ENCODE data around the gene SCYL3. TPM values are rescaled to one million over a fixed set of nuclear protein-coding genes. Genes with fewer than 3 reads are reported as not detected.
"Not testable (repeated sequence)": the region's sequence is repeated elsewhere in the genome, so short reads cannot be mapped to it uniquely, and the experiment has no call there.

Gene SCYL3
- total and polyA plus RNA-seq, 3 donors from 2014 or later, result 13.3 to 16.3 (median 15.8) TPM

GRCh38 chr1:169877800-169878491, 15.8 kb downstream of the SCYL3 start:
- intact Hi-C loops (cut with DNase I; ENCODE audit: low total_unique reads), result no loop called here
- H3K27ac ChIP-seq, result no peak overlapping the region
- no peaks in the 10 kb centered on the region for H3K4me1 ChIP-seq
- no peaks in the 10 kb centered on the region for H3K9me3 ChIP-seq
- 94 to 96% methylated on average over 2 of the region's 2 CpGs for WGBS, 2 donors
- H3K36me3 ChIP-seq (ENCODE audit: low read depth, missing control alignments), result peaks cover 3% of the 10 kb centered on the region
- H3K4me3 ChIP-seq, result no peak overlapping the region
- no peaks in the 10 kb centered on the region for H3K27me3 ChIP-seq
- no peak for TF ChIP-seq POLR2A (IDR thresholded peaks at IDR 0.05)
- TF ChIP-seq, protein P1, sequence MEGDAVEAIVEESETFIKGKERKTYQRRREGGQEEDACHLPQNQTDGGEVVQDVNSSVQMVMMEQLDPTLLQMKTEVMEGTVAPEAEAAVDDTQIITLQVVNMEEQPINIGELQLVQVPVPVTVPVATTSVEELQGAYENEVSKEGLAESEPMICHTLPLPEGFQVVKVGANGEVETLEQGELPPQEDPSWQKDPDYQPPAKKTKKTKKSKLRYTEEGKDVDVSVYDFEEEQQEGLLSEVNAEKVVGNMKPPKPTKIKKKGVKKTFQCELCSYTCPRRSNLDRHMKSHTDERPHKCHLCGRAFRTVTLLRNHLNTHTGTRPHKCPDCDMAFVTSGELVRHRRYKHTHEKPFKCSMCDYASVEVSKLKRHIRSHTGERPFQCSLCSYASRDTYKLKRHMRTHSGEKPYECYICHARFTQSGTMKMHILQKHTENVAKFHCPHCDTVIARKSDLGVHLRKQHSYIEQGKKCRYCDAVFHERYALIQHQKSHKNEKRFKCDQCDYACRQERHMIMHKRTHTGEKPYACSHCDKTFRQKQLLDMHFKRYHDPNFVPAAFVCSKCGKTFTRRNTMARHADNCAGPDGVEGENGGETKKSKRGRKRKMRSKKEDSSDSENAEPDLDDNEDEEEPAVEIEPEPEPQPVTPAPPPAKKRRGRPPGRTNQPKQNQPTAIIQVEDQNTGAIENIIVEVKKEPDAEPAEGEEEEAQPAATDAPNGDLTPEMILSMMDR (IDR thresholded peaks at IDR 0.05), result no peak
- no peak for DNase-seq

- Histone ChIP-seq H3K9me3 (no peaks in the 10 kb centered on the region), H3K36me3 (ENCODE audit: low read depth, missing control alignments) (peaks cover 3% of the 10 kb centered on the region), H3K27ac (no peak overlapping the region), H3K4me1 (no peaks in the 10 kb centered on the region), H3K4me3 (no peak overlapping the region), H3K27me3 (no peaks in the 10 kb centered on the region)
- TF ChIP-seq POLR2A (IDR thresholded peaks at IDR 0.05), result no peak
- TF ChIP-seq, protein P1 (IDR thresholded peaks at IDR 0.05), result no peak
- DNase-seq, result no peak
- WGBS, 2 donors, result 91 to 93% methylated on average over 3 of the region's 3 CpGs
- intact Hi-C loops (cut with DNase I; ENCODE audit: low total_unique reads), result no loop called here
These were observed 19.5 kb downstream of the SCYL3 start for GRCh38 chr1:169874229-169874628.

DNA sequence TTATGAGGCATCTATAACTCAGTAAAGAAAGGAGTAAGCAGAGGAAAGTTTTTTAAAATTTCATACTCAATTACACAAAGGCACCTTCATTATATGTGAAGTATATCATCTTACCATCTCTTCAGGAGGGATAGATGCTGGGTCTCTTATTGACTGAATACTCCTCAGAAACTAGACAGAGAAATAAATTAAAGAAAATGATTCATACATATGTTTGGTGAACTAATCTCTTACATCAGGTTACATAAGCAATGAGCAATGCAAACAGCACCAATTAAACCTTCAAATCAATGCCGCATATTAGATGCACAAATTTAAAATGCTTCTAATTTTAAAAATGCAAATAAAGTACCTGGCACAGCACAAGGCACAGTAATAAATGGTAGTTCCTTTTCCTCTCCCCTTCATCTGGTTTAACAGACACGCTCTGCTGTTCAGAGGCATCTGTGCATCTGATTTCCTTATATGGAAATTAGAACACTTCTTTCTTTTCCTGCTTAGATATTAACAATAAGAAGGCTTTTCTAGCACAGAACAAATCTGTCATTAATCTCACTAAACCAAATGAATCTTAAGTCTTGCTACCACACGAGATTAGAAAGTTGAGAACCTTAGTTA, 20.0 kb downstream of the SCYL3 start:
- no peaks in the 10 kb centered on the region for H3K27me3 ChIP-seq
- TF ChIP-seq, protein P1 (IDR thresholded peaks at IDR 0.05), result no peak
- no peak for TF ChIP-seq POLR2A (IDR thresholded peaks at IDR 0.05)
- no peak overlapping the region for H3K27ac ChIP-seq
- intact Hi-C loops (cut with DNase I; ENCODE audit: low total_unique reads), result no loop called here
- 83 to 92% methylated on average over 3 of the region's 3 CpGs for WGBS, 2 donors
- H3K4me1 ChIP-seq, result no peaks in the 10 kb centered on the region
- peaks cover 3% of the 10 kb centered on the region for H3K36me3 ChIP-seq (ENCODE audit: low read depth, missing control alignments)
- no peaks in the 10 kb centered on the region for H3K9me3 ChIP-seq
- no peak overlapping the region for H3K4me3 ChIP-seq
- no peak for DNase-seq

DNA sequence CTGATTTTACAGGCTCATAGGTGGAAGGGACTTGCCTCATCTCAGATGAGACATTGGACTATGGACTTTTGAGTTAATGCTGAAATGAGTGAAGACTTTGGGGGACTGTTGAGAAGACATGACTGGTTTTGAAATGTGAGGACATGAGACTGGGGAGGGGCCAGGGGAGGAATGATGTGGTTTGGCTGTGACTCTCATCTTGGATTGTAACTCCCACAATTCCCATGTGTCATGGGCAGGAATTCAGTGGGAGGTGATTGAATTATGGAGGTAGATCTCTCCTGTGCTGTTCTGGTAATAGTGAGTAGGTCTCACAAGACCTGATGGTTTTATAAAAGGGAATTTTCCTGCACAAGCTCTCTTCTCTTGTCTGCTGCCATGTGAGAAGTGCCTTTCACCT, 20.8 kb downstream of the SCYL3 start:
- no peak for DNase-seq
- intact Hi-C loops (cut with DNase I; ENCODE audit: low total_unique reads), result no loop called here
- Histone ChIP-seq H3K4me3 (no peak overlapping the region), H3K27ac (no peak overlapping the region), H3K27me3 (no peaks in the 10 kb centered on the region), H3K4me1 (no peaks in the 10 kb centered on the region), H3K9me3 (no peaks in the 10 kb centered on the region), H3K36me3 (ENCODE audit: low read depth, missing control alignments) (peaks cover 3% of the 10 kb centered on the region)
- TF ChIP-seq, protein P1 (IDR thresholded peaks at IDR 0.05), result no peak
- TF ChIP-seq POLR2A (IDR thresholded peaks at IDR 0.05), result no peak

GRCh38 chr1:169871988-169872387, 21.7 kb downstream of the SCYL3 start:
- H3K4me1 ChIP-seq; DNase-seq; H3K27ac ChIP-seq; intact Hi-C loops (cut with DNase I; ENCODE audit: low total_unique reads); H3K9me3 ChIP-seq; H3K4me3 ChIP-seq; H3K27me3 ChIP-seq; H3K36me3 ChIP-seq (ENCODE audit: low read depth, missing control alignments): not testable (repeated sequence)
- WGBS, 2 donors, result 100% methylated on average over 1 to 3 of the region's 3 CpGs
